ENCODE data around the gene HACL1. TPM values are rescaled to one million over a fixed set of nuclear protein-coding genes. Genes with fewer than 3 reads are reported as not detected.
A peak's percentile ranks its signal among the peaks of the same experiment; 100 is the strongest.

The HACL1 gene
- total RNA-seq: 25.3 TPM

- intact Hi-C loops (cut with DNase I): no loop called here
- ATAC-seq (peak; percentile 98), DNase-seq (ENCODE audit: low spot score) (peak; percentile 97)
Measured at GRCh38 chr3:15601399-15602145, at the start of gene HACL1, which contains the start of gene BTD. HACL1 (minus strand) TSS chr3:15601569; CDS start chr3:15601463, 106 bp downstream. BTD (plus strand) TSS chr3:15601745; CDS start chr3:15635440, 33,695 bp downstream.

DNA sequence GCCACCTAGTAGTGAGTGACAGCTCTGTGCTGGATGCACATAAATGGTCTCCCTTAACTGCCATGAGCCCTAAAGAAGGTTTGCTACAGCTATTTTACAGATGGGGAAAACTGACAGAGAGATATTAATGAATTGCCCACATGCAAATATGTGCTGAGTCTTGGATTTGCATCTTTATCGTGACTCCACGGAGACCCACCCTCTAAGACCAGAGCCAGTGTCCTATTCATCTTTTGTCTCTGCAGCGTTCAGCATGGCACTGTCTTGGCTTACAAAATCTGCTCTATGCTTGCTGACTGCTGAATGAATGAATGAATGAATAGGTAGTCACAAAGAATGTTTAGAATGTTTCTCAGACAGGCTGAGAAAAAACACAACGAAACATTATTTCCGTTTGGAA, 48.5 kb upstream of the HACL1 start:
- intact Hi-C loops (cut with DNase I): no loop called here
- DNase-seq (ENCODE audit: low spot score) (no peak), ATAC-seq (no peak)

- DNase-seq (ENCODE audit: low spot score) (no peak), ATAC-seq (no peak)
- intact Hi-C loops (cut with DNase I): no loop called here
Measured at GRCh38 chr3:15649341-15649740, 48.0 kb upstream of the HACL1 start.

DNA sequence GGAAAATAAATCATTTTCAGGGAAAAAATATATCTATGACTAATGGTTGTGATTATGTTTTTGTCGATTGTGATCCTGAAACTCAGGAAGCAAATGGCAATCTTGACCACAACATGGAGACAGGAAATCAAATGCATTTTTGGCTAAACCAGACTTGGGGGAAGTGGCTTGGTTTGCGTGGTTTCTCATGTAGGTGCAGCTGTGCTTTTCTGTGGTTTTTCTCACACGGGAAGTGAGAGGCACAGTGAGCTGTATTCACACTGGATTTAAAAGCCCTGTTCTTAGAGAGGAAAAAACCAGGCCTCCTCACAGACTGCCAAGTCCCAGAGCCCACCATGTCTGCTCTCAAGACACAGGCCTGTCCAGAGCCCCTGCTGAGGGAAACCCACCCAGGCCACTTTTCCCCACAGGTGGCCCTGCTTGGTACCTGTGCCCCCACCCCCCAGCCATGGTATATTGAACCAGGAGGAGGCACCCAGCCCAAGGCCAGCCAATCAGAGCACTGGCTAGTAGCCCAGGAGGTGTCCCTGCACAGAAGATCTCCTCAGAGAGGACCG, 46.3 kb upstream of the HACL1 start:
- ATAC-seq (peak; percentile 68), DNase-seq (ENCODE audit: low spot score) (no peak)
- intact Hi-C loops (cut with DNase I): no loop called here

GRCh38 chr3:15646851-15647511, 45.6 kb upstream of the HACL1 start:
- DNase-seq (ENCODE audit: low spot score) (peak; percentile 71), ATAC-seq (peak; percentile 77)
- intact Hi-C loops (cut with DNase I): no loop called here

DNA sequence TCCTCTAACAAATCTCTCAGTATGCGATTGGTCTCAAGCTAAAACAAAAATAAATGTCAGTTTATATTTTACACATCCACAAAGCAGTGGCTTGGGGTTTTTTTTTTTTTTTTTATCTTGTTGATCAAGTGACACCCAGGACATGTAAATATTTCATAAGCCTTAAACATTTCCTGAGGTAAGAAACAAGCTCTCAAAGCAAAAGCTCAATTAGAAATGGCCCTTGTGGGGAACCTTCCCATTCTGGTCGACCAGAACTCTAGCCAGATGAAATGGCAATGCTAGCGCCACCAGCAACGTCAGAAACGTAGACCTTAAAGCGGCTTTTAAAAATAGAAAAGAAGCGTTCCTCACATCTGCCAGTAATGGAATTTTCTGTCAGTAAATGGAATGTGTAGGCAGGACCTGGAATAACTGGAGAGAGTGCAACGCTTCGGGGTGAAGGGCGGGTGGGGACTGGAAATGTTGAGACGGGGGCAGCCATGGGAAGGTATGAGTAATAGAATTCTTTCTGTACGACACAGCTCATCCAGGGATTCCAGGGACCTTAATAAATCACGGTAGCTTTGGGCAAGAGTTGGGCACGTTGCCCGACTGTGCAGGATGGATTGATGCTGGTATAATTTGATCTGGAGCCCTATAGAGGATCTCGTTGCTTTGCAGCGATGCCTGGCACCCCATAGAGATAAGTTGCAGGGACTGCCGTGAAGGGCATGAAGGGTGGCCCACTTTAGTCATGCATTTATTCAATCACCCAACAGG, 44.6 kb upstream of the HACL1 start:
- DNase-seq (ENCODE audit: low spot score) (no peak), ATAC-seq (no peak)
- intact Hi-C loops (cut with DNase I): no loop called here

DNA sequence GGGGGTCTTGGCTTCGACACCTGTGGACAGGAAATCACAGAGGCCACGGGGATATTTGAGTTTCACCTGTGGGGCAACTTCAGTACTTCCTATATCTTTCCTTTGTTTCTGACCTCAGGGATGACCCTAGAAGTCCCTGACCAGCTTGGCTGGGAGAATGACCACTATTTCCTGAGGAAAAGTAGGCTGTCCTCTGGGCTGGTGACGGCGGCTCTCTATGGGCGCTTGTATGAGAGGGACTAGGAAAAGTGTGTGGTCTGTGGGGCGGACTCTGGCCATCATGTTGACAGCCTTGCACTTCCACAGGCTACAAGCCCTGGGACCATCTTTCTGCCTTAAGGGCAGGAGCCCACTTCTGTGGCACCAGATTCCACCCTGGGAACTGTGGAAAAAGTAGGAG, 43.9 kb upstream of the HACL1 start:
- no peak for ATAC-seq
- DNase-seq (ENCODE audit: low spot score): no peak
- intact Hi-C loops (cut with DNase I): no loop called here

- ATAC-seq: no peak
- intact Hi-C loops (cut with DNase I): no loop called here
- DNase-seq (ENCODE audit: low spot score): no peak
Measured at GRCh38 chr3:15638891-15639262, 37.5 kb upstream of the HACL1 start.

DNA sequence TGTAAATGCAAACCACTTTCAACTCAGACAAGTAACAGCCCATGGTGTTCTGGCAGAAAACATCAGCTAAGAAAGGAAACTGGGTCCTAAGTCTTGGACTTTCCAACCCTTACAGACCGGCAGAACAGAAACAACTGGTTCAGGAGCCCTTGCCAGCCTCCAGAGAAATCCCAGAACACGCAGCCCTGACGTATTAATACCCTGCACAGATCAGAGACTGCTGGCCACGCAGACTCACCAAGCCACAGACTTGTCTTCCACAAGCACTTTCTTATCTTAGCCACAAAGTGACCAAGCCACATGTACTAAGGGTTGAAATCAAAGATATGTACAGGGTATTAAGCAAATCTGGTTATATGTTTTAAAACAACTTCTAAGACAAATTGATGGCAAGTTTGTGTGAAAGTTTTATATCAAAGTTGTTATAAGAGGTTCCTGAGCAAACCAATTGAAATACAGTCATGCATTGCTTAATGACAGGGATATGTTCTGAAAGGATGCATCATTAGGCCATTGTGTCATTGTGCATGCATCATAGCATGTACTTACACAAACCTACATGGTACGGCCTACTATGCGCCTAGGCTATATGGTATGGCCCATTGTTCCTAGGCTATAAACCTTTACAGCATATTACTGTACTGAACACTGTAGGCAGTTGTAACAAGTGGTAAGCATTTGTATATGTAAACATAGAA, 37.0 kb upstream of the HACL1 start:
- ATAC-seq (no peak), DNase-seq (ENCODE audit: low spot score) (no peak)
- intact Hi-C loops (cut with DNase I): no loop called here

DNA sequence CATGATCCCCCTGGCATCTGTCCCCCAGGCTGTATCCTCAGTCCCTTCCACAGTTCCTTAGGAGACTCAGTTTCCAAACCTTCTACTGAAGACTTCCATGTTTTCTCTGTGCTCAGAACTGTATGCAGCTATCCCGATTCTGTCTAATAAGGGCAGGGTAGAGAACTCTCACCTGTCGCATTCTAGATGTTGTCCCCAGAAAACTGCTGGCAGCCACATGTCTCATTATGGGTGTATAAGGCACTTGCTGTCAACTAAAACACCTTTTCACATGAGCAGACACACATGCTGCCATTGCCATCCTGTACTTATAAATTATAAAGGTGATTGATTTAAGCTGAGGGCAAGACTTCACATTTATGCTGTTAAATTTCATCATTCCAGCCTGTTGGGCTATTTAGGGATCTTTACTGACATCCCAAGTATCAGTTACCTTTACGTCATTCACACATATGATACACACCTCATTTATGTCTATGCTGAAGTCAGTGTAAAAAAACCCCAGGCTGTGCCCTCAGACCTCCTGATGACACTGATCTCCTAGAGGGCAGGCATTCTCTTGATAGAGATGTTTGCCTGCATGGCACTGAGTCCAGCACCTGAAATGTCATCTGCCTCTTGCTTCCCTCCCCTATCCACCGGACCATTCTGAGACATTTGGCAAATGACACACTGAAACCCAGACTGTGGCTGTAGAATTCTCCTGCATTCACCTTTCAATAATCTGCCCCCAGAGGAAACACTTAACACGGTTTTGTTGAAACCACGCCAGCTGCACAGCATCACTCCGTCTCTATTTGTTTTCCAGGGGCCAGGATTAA, 36.0 kb upstream of the HACL1 start:
- intact Hi-C loops (cut with DNase I): no loop called here

GRCh38 chr3:15636028-15636709, 34.8 kb upstream of the HACL1 start:
- DNase-seq (ENCODE audit: low spot score) (no peak), ATAC-seq (peak; percentile 67)
- intact Hi-C loops (cut with DNase I): no loop called here

More for the DNA sequence above, 36.0 kb upstream of the HACL1 start:
- ATAC-seq (no peak), DNase-seq (ENCODE audit: low spot score) (no peak)

DNA sequence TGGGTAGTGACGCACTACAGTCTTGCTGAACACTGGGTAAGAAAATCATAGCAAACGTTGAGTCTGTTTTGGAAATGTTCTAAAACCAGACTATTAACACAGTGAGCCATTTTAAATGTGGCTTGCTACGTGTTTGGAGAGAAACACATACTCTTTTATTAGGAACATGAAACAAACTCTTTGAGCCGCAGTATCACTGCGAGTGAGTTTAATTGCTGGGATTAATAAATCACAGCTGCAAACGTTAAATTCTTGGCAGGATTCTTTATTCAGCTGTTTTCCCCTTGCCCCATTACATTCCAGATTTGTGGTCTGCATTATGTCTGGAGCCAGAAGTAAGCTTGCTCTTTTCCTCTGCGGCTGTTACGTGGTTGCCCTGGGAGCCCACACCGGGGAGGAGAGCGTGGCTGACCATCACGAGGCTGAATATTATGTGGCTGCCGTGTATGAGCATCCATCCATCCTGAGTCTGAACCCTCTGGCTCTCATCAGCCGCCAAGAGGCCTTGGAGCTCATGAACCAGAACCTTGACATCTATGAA, 33.8 kb upstream of the HACL1 start:
- intact Hi-C loops (cut with DNase I): no loop called here
- ATAC-seq (peak; percentile 80), DNase-seq (ENCODE audit: low spot score) (peak; percentile 71)

DNA sequence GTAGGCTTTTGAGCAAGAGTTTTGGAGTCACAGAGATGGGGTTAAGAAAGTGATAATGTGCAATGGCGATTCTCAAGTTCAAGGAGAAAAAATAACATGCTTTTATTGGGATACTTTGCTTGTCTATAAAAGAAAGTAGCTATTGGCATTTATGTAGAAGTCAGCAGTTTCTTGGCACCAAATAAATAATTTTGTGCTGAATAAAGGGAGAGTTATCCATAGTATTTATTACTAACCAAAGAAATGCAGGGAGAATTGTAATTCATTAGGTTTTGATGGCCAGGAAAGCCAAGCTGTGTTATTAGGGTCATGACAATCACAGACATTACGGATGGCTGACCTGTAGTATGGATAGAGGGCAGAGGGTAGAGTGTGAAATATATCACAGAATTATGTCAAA, 33.3 kb upstream of the HACL1 start:
- no peak for ATAC-seq
- intact Hi-C loops (cut with DNase I): no loop called here
- no peak for DNase-seq (ENCODE audit: low spot score)

GRCh38 chr3:15633766-15634598, 32.6 kb upstream of the HACL1 start:
- intact Hi-C loops (cut with DNase I): no loop called here
- DNase-seq (ENCODE audit: low spot score): no peak
- ATAC-seq: peak; percentile 16

DNA sequence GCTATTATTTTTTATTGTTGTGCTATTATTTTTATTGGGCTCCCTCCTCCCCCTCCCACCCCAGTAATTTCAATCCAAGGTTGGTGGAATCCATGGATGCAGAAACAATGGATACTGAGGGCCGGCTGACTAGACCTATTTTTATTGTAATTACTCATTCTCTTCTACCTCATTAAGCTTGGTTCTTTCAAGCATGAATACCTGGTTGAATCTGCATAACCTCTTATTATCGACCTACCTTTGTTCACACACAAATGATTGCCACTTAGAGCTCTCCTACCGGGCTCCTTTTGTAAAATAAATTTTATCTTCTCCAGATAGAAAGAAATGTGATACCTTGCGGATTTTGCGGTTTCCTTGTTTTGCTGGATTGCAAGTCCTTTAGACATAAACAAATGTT, 31.8 kb upstream of the HACL1 start:
- ATAC-seq (no peak), DNase-seq (ENCODE audit: low spot score) (no peak)
- intact Hi-C loops (cut with DNase I): no loop called here

DNA sequence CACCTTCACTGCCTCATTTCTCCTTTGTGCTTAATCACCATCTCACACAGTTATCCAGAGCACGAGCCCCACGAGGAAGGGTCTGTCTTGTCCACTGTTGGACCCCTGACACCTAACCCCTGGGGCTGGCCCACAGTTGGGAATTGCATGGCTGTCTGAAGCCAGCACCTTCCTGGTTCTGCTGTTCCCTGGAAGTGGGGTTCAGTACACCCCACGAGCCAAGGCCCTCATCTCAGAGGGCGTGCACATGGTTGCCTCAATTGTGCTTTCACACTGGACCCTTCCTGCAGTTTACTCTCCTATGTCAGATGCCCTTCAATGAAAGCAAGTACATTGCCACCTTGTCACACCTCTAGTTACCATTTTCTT, 30.8 kb upstream of the HACL1 start:
- DNase-seq (ENCODE audit: low spot score) (no peak), ATAC-seq (no peak)
- intact Hi-C loops (cut with DNase I): no loop called here

Data from sciatic nerve (tissue), 2 donors.